Activated naive CD8-positive, alpha-beta T cell treated with anti-CD3 and anti-CD28 coated beads, Interleukin-2, amount 10 ng/mL, durations not matched to agents 7 days and 5 days (primary cell): ENCODE measurements around the gene PRR36. TPM values are rescaled to one million over a fixed set of nuclear protein-coding genes. Genes with fewer than 3 reads are reported as not detected.
A peak's percentile ranks its signal among the peaks of the same experiment; 100 is the strongest.

Source experiments
- ATAC-seq: fragments of 150-1000 bp; cut with Tn5 transposase; one replicate; pipeline ENCODE4 v1.10.0; 2021; ENCODE audit warnings: low read depth, moderate library complexity
- POLR2A ChIA-PET: fragments of 350-600 bp; sonication (Branson Sonifier 250); formaldehyde crosslinking; loops from one replicate; lab custom pipeline; 2021; ENCODE audit warnings: antibody characterized with exemption; lab: Charles Lee
- DNase-seq: peaks from one replicate; pipeline ENCODE4 v3.0.0; 2021
- H3K27ac Mint-ChIP-seq: one replicate; pipeline ENCODE4 v1.8.0; 2022; ENCODE audit warnings: mild to moderate bottlenecking, mixed read lengths
- H3K27me3 Mint-ChIP-seq: one replicate; pipeline ENCODE4 v1.8.0; 2022; ENCODE audit warnings: mild to moderate bottlenecking, moderate library complexity, mixed read lengths
- H3K36me3 Mint-ChIP-seq: one replicate; pipeline ENCODE4 v1.8.0; 2021; ENCODE audit warnings: mild to moderate bottlenecking, mixed read lengths
- H3K4me1 Mint-ChIP-seq: one replicate; pipeline ENCODE4 v1.8.0; 2021; ENCODE audit warnings: mixed read lengths
- H3K4me3 Mint-ChIP-seq: one replicate; pipeline ENCODE4 v1.8.0; 2022; ENCODE audit warnings: mild to moderate bottlenecking, moderate library complexity, mixed read lengths
- H3K9me3 Mint-ChIP-seq: one replicate; pipeline ENCODE4 v1.8.0; 2021; ENCODE audit warnings: mixed read lengths
- total RNA-seq, 2 experiments: library from RNA; stranded (reverse); gene quantifications; one replicate each; pipeline ENCODE4 v1.2.3, GENCODE V29; 2021

PRR36 gene
- total RNA-seq, 2 experiments from 2014 or later: 0.40 to 0.78 TPM

- POLR2A ChIA-PET: interaction anchor here (0.6 to 1.9 kb wide), 4 partner anchors 14 to 26 kb away, joined by 3 to 4 read pairs (median 4); partner anchors contain the start of genes MAP2K7 and TIMM44
- Mint-ChIP-seq H3K27me3 (peaks cover 43% of the 10 kb centered on the region), H3K27ac (peak overlapping the region; percentile 38), H3K36me3 (peaks cover 5% of the 10 kb centered on the region), H3K4me3 (peak overlapping the region; percentile 78), H3K4me1 (peaks cover 22% of the 10 kb centered on the region), H3K9me3 (no peaks in the 10 kb centered on the region)
- ATAC-seq (peak; percentile 11), DNase-seq (peak; percentile 73)
Measured at GRCh38 chr19:7917267-7918061, 43.3 kb upstream of the PRR36 start.

- no peak for ATAC-seq
- H3K4me1 Mint-ChIP-seq: peaks cover 20% of the 10 kb centered on the region
- peak overlapping the region; percentile 56 for H3K27ac Mint-ChIP-seq
- peak overlapping the region; percentile 78 for H3K4me3 Mint-ChIP-seq
- no peaks in the 10 kb centered on the region for H3K9me3 Mint-ChIP-seq
- H3K36me3 Mint-ChIP-seq: peaks cover 6% of the 10 kb centered on the region
- peaks cover 43% of the 10 kb centered on the region for H3K27me3 Mint-ChIP-seq
- POLR2A ChIA-PET: interaction anchor here (0.9 kb wide), 1 partner anchor 13 kb away, joined by 4 read pairs; the partner anchor contains the start of gene MAP2K7
- DNase-seq: no peak
Measured at GRCh38 chr19:7916955-7917266, 42.7 kb upstream of the PRR36 start.

- peaks cover 43% of the 10 kb centered on the region for H3K27me3 Mint-ChIP-seq
- peak; percentile 78 for DNase-seq
Measured at GRCh38 chr19:7916103-7916954, 42.1 kb upstream of the PRR36 start.

GRCh38 chr19:7915250-7916102 is 41.3 kb upstream of the PRR36 start:
- Mint-ChIP-seq H3K27ac (no peak overlapping the region), H3K36me3 (peaks cover 10% of the 10 kb centered on the region), H3K4me1 (peaks cover 15% of the 10 kb centered on the region), H3K4me3 (peak overlapping the region; percentile 57), H3K9me3 (no peaks in the 10 kb centered on the region), H3K27me3 (peaks cover 43% of the 10 kb centered on the region)
- POLR2A ChIA-PET: interaction anchor here (1.2 kb wide), 1 partner anchor 12 kb away, joined by 6 read pairs; the partner anchor contains the start of gene MAP2K7
- ATAC-seq (no peak), DNase-seq (no peak)

More at GRCh38 chr19:7916103-7916954, 42.1 kb upstream of the PRR36 start:
- H3K9me3 Mint-ChIP-seq: no peaks in the 10 kb centered on the region
- H3K27ac Mint-ChIP-seq: no peak overlapping the region
- peaks cover 18% of the 10 kb centered on the region for H3K4me1 Mint-ChIP-seq
- H3K36me3 Mint-ChIP-seq: peaks cover 7% of the 10 kb centered on the region
- peak overlapping the region; percentile 78 for H3K4me3 Mint-ChIP-seq
- POLR2A ChIA-PET: interaction anchor here (1.2 kb wide), 1 partner anchor 13 kb away, joined by 6 read pairs; the partner anchor contains the start of gene MAP2K7
- ATAC-seq: peak; percentile 9

DNA sequence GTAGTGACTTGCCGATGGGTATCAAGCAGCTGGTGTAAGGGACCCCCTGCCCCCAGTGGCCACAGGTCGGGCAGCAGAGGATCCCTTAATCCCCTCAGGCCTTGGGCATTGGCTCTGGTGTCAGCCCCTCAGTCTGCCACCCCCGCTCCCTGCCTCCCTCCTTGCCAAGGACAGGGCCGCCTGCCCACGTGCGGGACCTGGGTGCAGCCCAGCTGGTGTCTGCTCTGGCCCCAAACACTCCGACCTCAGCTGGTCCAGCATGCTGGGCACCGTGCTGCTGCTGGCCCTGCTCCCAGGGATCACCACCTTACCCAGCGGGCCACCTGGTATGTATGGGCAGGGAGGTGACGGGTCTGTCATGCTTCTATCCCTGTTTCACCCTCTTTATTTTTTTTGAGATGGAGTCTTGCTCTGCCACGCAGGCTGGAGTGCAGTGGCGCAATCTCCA is 40.4 kb upstream of the PRR36 start, which contains the start of gene TGFBR3L:
Gene TGFBR3L (plus strand): TSS at position 233 of the 448 bp plus-strand sequence.
- ATAC-seq (no peak), DNase-seq (no peak)
- POLR2A ChIA-PET: no interaction called here
- no peak within 1 kb of the TSS for H3K27ac Mint-ChIP-seq
- H3K9me3 Mint-ChIP-seq: no peaks in the 10 kb centered on the region
- H3K4me3 Mint-ChIP-seq: peak within 1 kb of the TSS; percentile 57
- H3K36me3 Mint-ChIP-seq: peaks cover 10% of the 10 kb centered on the region
- peaks cover 38% of the 10 kb centered on the region for H3K27me3 Mint-ChIP-seq
- peaks cover 10% of the 10 kb centered on the region for H3K4me1 Mint-ChIP-seq

GRCh38 chr19:7914099-7914498 is 39.9 kb upstream of the PRR36 start:
- Mint-ChIP-seq H3K27ac (no peak overlapping the region), H3K4me1 (peaks cover 8% of the 10 kb centered on the region), H3K4me3 (no peak overlapping the region)

DNA sequence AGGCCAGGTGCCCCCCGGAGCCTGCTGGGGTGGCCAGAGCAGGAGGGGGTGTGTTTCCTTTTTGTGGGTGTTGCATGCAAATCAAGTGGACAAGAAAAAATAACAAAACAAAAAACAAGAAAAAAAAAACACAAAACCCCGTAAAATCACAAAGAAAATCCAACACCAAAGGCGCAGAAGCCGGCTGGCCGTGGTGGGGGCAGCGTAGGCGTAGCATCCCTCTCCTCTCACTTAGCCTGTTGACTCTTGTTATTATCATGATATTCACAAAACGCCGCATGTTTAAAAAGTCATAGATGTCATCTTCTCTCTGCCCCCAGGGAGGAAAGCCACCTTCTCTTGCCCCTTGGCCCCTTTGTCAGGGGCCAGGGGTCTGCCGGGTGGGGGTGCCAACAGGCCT is 39.5 kb upstream of the PRR36 start:
- no peak for DNase-seq
- POLR2A ChIA-PET: no interaction called here
- H3K27me3 Mint-ChIP-seq: peaks cover 31% of the 10 kb centered on the region

More at GRCh38 chr19:7914099-7914498, 39.9 kb upstream of the PRR36 start:
- H3K9me3 Mint-ChIP-seq: no peaks in the 10 kb centered on the region
- DNase-seq: no peak
- no peak for ATAC-seq
- peaks cover 10% of the 10 kb centered on the region for H3K36me3 Mint-ChIP-seq
- POLR2A ChIA-PET: no interaction called here
- peaks cover 34% of the 10 kb centered on the region for H3K27me3 Mint-ChIP-seq

GRCh38 chr19:7912697-7913564 is 38.7 kb upstream of the PRR36 start:
- no peaks in the 10 kb centered on the region for H3K9me3 Mint-ChIP-seq
- peaks cover 9% of the 10 kb centered on the region for H3K36me3 Mint-ChIP-seq
- H3K27ac Mint-ChIP-seq: no peak overlapping the region
- ATAC-seq: no peak
- H3K4me3 Mint-ChIP-seq: no peak overlapping the region
- POLR2A ChIA-PET: interaction anchor here (1.8 kb wide), 1 partner anchor 9 kb away, joined by 5 read pairs; the partner anchor contains the start of gene MAP2K7
- DNase-seq: no peak
- H3K4me1 Mint-ChIP-seq: peaks cover 5% of the 10 kb centered on the region
- H3K27me3 Mint-ChIP-seq: peaks cover 24% of the 10 kb centered on the region

More for the DNA sequence above, 39.5 kb upstream of the PRR36 start:
- peaks cover 10% of the 10 kb centered on the region for H3K36me3 Mint-ChIP-seq
- no peaks in the 10 kb centered on the region for H3K9me3 Mint-ChIP-seq
- H3K4me3 Mint-ChIP-seq: no peak overlapping the region
- no peak for ATAC-seq
- H3K4me1 Mint-ChIP-seq: peaks cover 8% of the 10 kb centered on the region
- no peak overlapping the region for H3K27ac Mint-ChIP-seq

- H3K4me1 Mint-ChIP-seq: peaks cover 4% of the 10 kb centered on the region
- ATAC-seq (no peak), DNase-seq (no peak)
- peaks cover 8% of the 10 kb centered on the region for H3K36me3 Mint-ChIP-seq
- H3K27ac Mint-ChIP-seq: no peak overlapping the region
- POLR2A ChIA-PET: interaction anchor here (1.8 kb wide), 1 partner anchor 9 kb away, joined by 5 read pairs; the partner anchor contains the start of gene MAP2K7
- H3K9me3 Mint-ChIP-seq: no peaks in the 10 kb centered on the region
- H3K27me3 Mint-ChIP-seq: peaks cover 20% of the 10 kb centered on the region
- H3K4me3 Mint-ChIP-seq: no peak overlapping the region
Measured at GRCh38 chr19:7912144-7912696, 38.0 kb upstream of the PRR36 start.

DNA sequence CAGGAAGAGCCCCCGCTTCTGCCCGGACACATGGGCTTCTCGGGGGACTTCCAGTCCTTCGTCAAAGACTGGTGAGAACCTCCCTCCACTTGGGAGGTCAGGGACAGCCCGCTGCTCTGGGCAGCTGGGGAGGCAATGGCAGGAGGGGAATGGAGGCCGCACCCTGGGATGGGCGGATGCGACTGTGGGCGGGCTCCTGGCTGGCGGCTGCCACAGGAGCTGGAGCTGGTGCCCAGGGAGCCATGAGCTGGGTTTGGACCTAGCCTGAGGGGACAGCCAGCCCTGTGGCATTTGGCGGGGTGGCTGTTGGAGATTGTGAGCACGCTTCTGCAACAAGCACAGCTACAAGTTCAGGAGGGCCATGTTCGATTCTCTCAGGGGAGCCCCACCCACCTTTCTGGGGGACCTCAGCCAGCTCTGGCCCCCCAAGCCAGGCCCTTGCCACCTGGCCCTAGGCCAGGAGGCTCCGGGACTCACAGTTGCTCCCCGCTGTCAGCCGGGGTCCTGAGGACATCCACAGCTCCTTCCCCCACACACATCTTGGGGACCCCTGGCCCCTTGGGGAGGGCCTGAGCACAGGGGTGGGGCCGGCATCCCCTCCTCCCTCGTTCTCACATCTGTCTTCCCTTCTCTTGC is 37.4 kb upstream of the PRR36 start:
- Mint-ChIP-seq H3K27ac (no peak overlapping the region), H3K4me1 (peaks cover 4% of the 10 kb centered on the region), H3K27me3 (peaks cover 16% of the 10 kb centered on the region), H3K36me3 (peaks cover 8% of the 10 kb centered on the region), H3K4me3 (no peak overlapping the region), H3K9me3 (no peaks in the 10 kb centered on the region)
- POLR2A ChIA-PET: interaction anchor here (1.8 kb wide), 1 partner anchor 8 kb away, joined by 5 read pairs; the partner anchor contains the start of gene MAP2K7
- no peak for ATAC-seq
- DNase-seq: no peak
